Peyer's patch (tissue), 4 donors: Measurements from ENCODE around the gene ITGAE.
"Not testable (repeated sequence)": the region's sequence is repeated elsewhere in the genome, so short reads cannot be mapped to it uniquely, and the experiment has no call there.

ENCODE experiments used
- CTCF ChIP-seq, 6 experiments: fragments of 450-650 bp in 4 of 6; fragments of 200-600 bp in 2 of 6; sonication (generic) in 1 of 6; IDR thresholded peaks; one replicate each; pipeline ENCODE4 v1.5.1; 2017 to 2019; ENCODE audit warnings: antibody characterized with exemption in 6 of 6, mild to moderate bottlenecking in 3 of 6, moderate library complexity in 1 of 6
- POLR2A ChIP-seq, 2 donors: fragments of 450-650 bp; IDR thresholded peaks; one replicate each; pipeline ENCODE4 v1.5.1; 2017; ENCODE audit warnings: antibody characterized with exemption in 2 of 2, mild to moderate bottlenecking in 2 of 2, moderate library complexity in 2 of 2

GRCh38 chr17:3705718-3705984 lies 95.3 kb downstream of the ITGAE start:
- not testable (repeated sequence) for TF ChIP-seq CTCF, POLR2A (IDR thresholded peaks at IDR 0.05)
